Cardiac muscle cell (in vitro differentiated cells and primary cell): ENCODE results near the gene ZMYND19. TPM values are rescaled to one million over a fixed set of nuclear protein-coding genes. Genes with fewer than 3 reads are reported as not detected.

Source experiments
- DNase-seq, 2 donors: peaks; one replicate each; pipeline versions ENCODE4 v3.0.0 to v3.0.0-alpha.2; 2010 to 2017; ENCODE audit warnings: low read depth in 1 of 2, low spot score in 1 of 2
- H3K27ac ChIP-seq: fragments of 200-600 bp; sonication (generic); 2 replicates; pipeline ENCODE4 v1.5.1; 2016
- H3K27me3 ChIP-seq: fragments of 200-600 bp; sonication (generic); 2 replicates; pipeline ENCODE4 v1.6.0; 2016; ENCODE audit warnings: control low read depth
- H3K36me3 ChIP-seq: fragments of 200-600 bp; sonication (generic); 2 replicates; pipeline ENCODE4 v1.5.1; 2016; ENCODE audit warnings: control low read depth
- H3K4me1 ChIP-seq: fragments of 200-600 bp; sonication (generic); 2 replicates; pipeline ENCODE4 v1.8.1; 2017; ENCODE audit warnings: low read depth, mild to moderate bottlenecking, mixed run types
- H3K4me3 ChIP-seq: fragments of 200-600 bp; sonication (generic); 2 replicates; pipeline ENCODE4 v1.5.1; 2016; ENCODE audit warnings: mild to moderate bottlenecking
- H3K9me3 ChIP-seq: fragments of 200-600 bp; sonication (generic); 2 replicates; pipeline ENCODE4 v1.5.1; 2017; ENCODE audit warnings: low read depth, mild to moderate bottlenecking, control low read depth
- CTCF ChIP-seq: IDR thresholded peaks from 2 replicates; pipeline ENCODE4 v1.5.1; 2012; ENCODE audit warnings: low read depth, mild to moderate bottlenecking, low read length
- polyA plus RNA-seq: library from polyadenylated mRNA; unstranded; fragments of >200 nt; fragmentation: Nextera tagmentation; extraction: Ambion mirVana; gene quantifications from 2 replicates; pipeline ENCODE4 v1.2.1, GENCODE V29; 2016
- total RNA-seq: library from RNA; depleted of rRNA; stranded (reverse); fragments of >200 nt; gene quantifications from 2 replicates; pipeline ENCODE4 v1.2.3, GENCODE V29; 2016

The ZMYND19 gene
- total and polyA plus RNA-seq, 2 experiments from 2014 or later = 35.3 to 48.1 TPM

- DNase-seq = no peak
- Histone ChIP-seq H3K27ac (no peak overlapping the region), H3K27me3 (no peaks in the 10 kb centered on the region)
Measured at GRCh38 chr9:137593176-137593575, 2.9 kb upstream of the ZMYND19 start.

GRCh38 chr9:137592767-137593166 is 2.5 kb upstream of the ZMYND19 start:
- Histone ChIP-seq H3K9me3 (no peaks in the 10 kb centered on the region), H3K27ac (no peak overlapping the region), H3K27me3 (no peaks in the 10 kb centered on the region), H3K4me3 (no peak overlapping the region), H3K4me1 (peaks cover 4% of the 10 kb centered on the region), H3K36me3 (peaks cover 4% of the 10 kb centered on the region)
- DNase-seq = no peak
- TF ChIP-seq CTCF = no peak

More at GRCh38 chr9:137593176-137593575, 2.9 kb upstream of the ZMYND19 start:
- TF ChIP-seq CTCF = no peak
- H3K9me3 ChIP-seq = no peaks in the 10 kb centered on the region
- peaks cover under 1% of the 10 kb centered on the region for H3K36me3 ChIP-seq
- H3K4me1 ChIP-seq = peaks cover 4% of the 10 kb centered on the region
- no peak overlapping the region for H3K4me3 ChIP-seq

GRCh38 chr9:137590123-137590468 is 216 bp downstream of the ZMYND19 start:
- no peaks in the 10 kb centered on the region for H3K9me3 ChIP-seq
- peak overlapping the region; percentile 65 for H3K4me3 ChIP-seq
- H3K27me3 ChIP-seq = no peaks in the 10 kb centered on the region
- no peak overlapping the region for H3K27ac ChIP-seq
- DNase-seq = no peak
- H3K4me1 ChIP-seq = peaks cover 4% of the 10 kb centered on the region
- H3K36me3 ChIP-seq = peaks cover 22% of the 10 kb centered on the region
- no peak for TF ChIP-seq CTCF

- Histone ChIP-seq H3K4me3 (peak overlapping the region; percentile 65), H3K9me3 (no peaks in the 10 kb centered on the region), H3K4me1 (peaks cover 4% of the 10 kb centered on the region), H3K27ac (no peak overlapping the region), H3K27me3 (no peaks in the 10 kb centered on the region), H3K36me3 (peaks cover 24% of the 10 kb centered on the region)
- peak; percentile 23 to 54 for DNase-seq
- no peak for TF ChIP-seq CTCF
Measured at GRCh38 chr9:137589441-137590122, 730 bp downstream of the ZMYND19 start.

- Histone ChIP-seq H3K9me3 (no peaks in the 10 kb centered on the region), H3K27me3 (no peaks in the 10 kb centered on the region), H3K4me1 (peaks cover 4% of the 10 kb centered on the region), H3K4me3 (no peak overlapping the region), H3K36me3 (peaks cover 24% of the 10 kb centered on the region), H3K27ac (no peak overlapping the region)
- TF ChIP-seq CTCF = no peak
- no peak for DNase-seq
Measured at GRCh38 chr9:137588891-137589290, 1.4 kb downstream of the ZMYND19 start.
